Coronary artery (tissue), 2 donors: ENCODE data around the gene ORM2.

Experiments
- DNase-seq: peaks from one replicate; pipeline ENCODE4 v3.0.0-alpha.2; 2017; ENCODE audit warnings: low spot score
- H3K27ac ChIP-seq, 2 donors: fragments of 200-600 bp; sonication (generic); one replicate each; pipeline ENCODE4 v1.5.1; 2016 to 2019
- H3K4me3 ChIP-seq: fragments of 200-600 bp; sonication (generic); 2 replicates; pipeline ENCODE4 v1.5.1; 2016; ENCODE audit warnings: mild to moderate bottlenecking, moderate library complexity
- CTCF ChIP-seq: fragments of 200-600 bp; sonication (generic); IDR thresholded peaks from one replicate; pipeline ENCODE4 v1.5.1; 2019; ENCODE audit warnings: antibody characterized with exemption

The ORM2 gene

GRCh38 chr9:114288193-114289091, 41.2 kb upstream of the ORM2 start:
- TF ChIP-seq CTCF = no peak
- H3K4me3 ChIP-seq = no peak overlapping the region
- DNase-seq = peak; percentile 62
- peak overlapping the region in 1 of 2 donors; percentile 33 for H3K27ac ChIP-seq

GRCh38 chr9:114289106-114289505, 40.6 kb upstream of the ORM2 start:
- H3K4me3 ChIP-seq = no peak overlapping the region
- DNase-seq = peak; percentile 67
- TF ChIP-seq CTCF = no peak
- H3K27ac ChIP-seq = no peak overlapping the region

- peak; percentile 60 for DNase-seq
- TF ChIP-seq CTCF = no peak
- H3K4me3 ChIP-seq = no peak overlapping the region
- H3K27ac ChIP-seq = no peak overlapping the region
These were observed 39.8 kb upstream of the ORM2 start for GRCh38 chr9:114289571-114290481.

GRCh38 chr9:114290561-114290986, 39.1 kb upstream of the ORM2 start:
- H3K27ac ChIP-seq = no peak overlapping the region
- H3K4me3 ChIP-seq = no peak overlapping the region
- no peak for TF ChIP-seq CTCF
- peak; percentile 52 for DNase-seq

GRCh38 chr9:114291064-114291474, 38.6 kb upstream of the ORM2 start:
- peak; percentile 81 for DNase-seq
- H3K4me3 ChIP-seq = no peak overlapping the region
- no peak overlapping the region for H3K27ac ChIP-seq
- peak; percentile 90 for TF ChIP-seq CTCF

- DNase-seq = peak; percentile 54
- H3K4me3 ChIP-seq = no peak overlapping the region
- no peak for TF ChIP-seq CTCF
- H3K27ac ChIP-seq = no peak overlapping the region
These were observed 37.6 kb upstream of the ORM2 start for GRCh38 chr9:114291886-114292590.
